Astrocyte (in vitro differentiated cells and primary cell): ENCODE data around the gene NECTIN1. TPM values are rescaled to one million over a fixed set of nuclear protein-coding genes. Genes with fewer than 3 reads are reported as not detected.

Experiments used
- DNase-seq: peaks from one replicate; pipeline ENCODE4 v3.0.0-alpha.2; 2010; ENCODE audit warnings: low read depth
- FAIRE-seq: peaks from 2 replicates; lab custom pipeline; 2011; peaks lifted over from hg19 to GRCh38; lab: Jason Lieb, UNC
- H2AFZ ChIP-seq: 2 replicates; pipeline ENCODE4 v1.6.0; 2012; ENCODE audit warnings: low read depth, low read length, inconsistent platforms
- H3K27ac ChIP-seq: 2 replicates; pipeline ENCODE4 v1.5.1; 2011; ENCODE audit warnings: low read depth, low read length, inconsistent platforms
- H3K27me3 ChIP-seq: 2 replicates; pipeline ENCODE4 v1.6.0; 2011; ENCODE audit warnings: low read length, inconsistent platforms; ENCODE audit not compliant: insufficient read depth
- H3K36me3 ChIP-seq: 2 replicates; pipeline ENCODE4 v1.5.1; 2011; ENCODE audit warnings: low read length, inconsistent platforms; ENCODE audit not compliant: insufficient read depth
- H3K4me1 ChIP-seq: 2 replicates; pipeline ENCODE4 v1.5.1; 2011; ENCODE audit warnings: low read length, inconsistent platforms; ENCODE audit not compliant: insufficient read depth
- H3K4me2 ChIP-seq: 2 replicates; pipeline ENCODE4 v1.6.0; 2012; ENCODE audit warnings: low read length, inconsistent platforms
- H3K4me3 ChIP-seq: 2 replicates; pipeline ENCODE4 v1.5.1; 2011; ENCODE audit warnings: low read depth, mild to moderate bottlenecking, low read length, inconsistent platforms; ENCODE audit not compliant: insufficient read depth
- H3K79me2 ChIP-seq: 2 replicates; pipeline ENCODE4 v1.6.0; 2012; ENCODE audit warnings: mild to moderate bottlenecking, low read length, inconsistent platforms; ENCODE audit not compliant: insufficient read depth
- H3K9ac ChIP-seq: 2 replicates; pipeline ENCODE4 v1.6.0; 2012; ENCODE audit warnings: mild to moderate bottlenecking, low read length, inconsistent platforms
- H3K9me3 ChIP-seq: 2 replicates; pipeline ENCODE4 v1.5.1; 2012; ENCODE audit warnings: low read depth, mild to moderate bottlenecking, low read length, inconsistent platforms; ENCODE audit not compliant: insufficient read depth
- H4K20me1 ChIP-seq: 2 replicates; pipeline ENCODE4 v1.6.0; 2012; ENCODE audit warnings: low read length, inconsistent platforms; ENCODE audit not compliant: insufficient read depth
- H3K27ac Mint-ChIP-seq: one replicate; pipeline ENCODE4 v1.8.0; 2021; ENCODE audit warnings: mild to moderate bottlenecking, mixed read lengths; ENCODE audit not compliant: unreplicated experiment
- H3K27me3 Mint-ChIP-seq: one replicate; pipeline ENCODE4 v1.8.0; 2021; ENCODE audit warnings: low read depth, mixed read lengths; ENCODE audit not compliant: unreplicated experiment
- H3K36me3 Mint-ChIP-seq: one replicate; pipeline ENCODE4 v1.8.0; 2021; ENCODE audit warnings: low read depth, mixed read lengths; ENCODE audit not compliant: unreplicated experiment
- H3K4me1 Mint-ChIP-seq: one replicate; pipeline ENCODE4 v1.8.0; 2021; ENCODE audit warnings: low read depth, mixed read lengths; ENCODE audit not compliant: unreplicated experiment
- H3K4me3 Mint-ChIP-seq: one replicate; pipeline ENCODE4 v1.8.0; 2021; ENCODE audit warnings: mild to moderate bottlenecking, moderate library complexity, mixed read lengths; ENCODE audit not compliant: unreplicated experiment
- H3K9me3 Mint-ChIP-seq: one replicate; pipeline ENCODE4 v1.8.0; 2021; ENCODE audit warnings: mild to moderate bottlenecking, mixed read lengths; ENCODE audit not compliant: unreplicated experiment
- EZH2 ChIP-seq: IDR thresholded peaks from 2 replicates; pipeline ENCODE4 v1.6.1; 2012; ENCODE audit warnings: mild to moderate bottlenecking, low read length, inconsistent platforms; ENCODE audit not compliant: insufficient read depth
- total RNA-seq: library from RNA; stranded (reverse); gene quantifications from 2 replicates; pipeline ENCODE4 v1.2.1, GENCODE V29; 2021
- TF ChIP-seq, protein P1 (sequence below): IDR thresholded peaks from 2 replicates; pipeline ENCODE4 v1.5.1; 2011; ENCODE audit warnings: low read depth, mild to moderate bottlenecking, inconsistent platforms, low read length, moderate library complexity; ENCODE audit not compliant: insufficient read depth

NECTIN1 gene
- total RNA-seq, 1 donor from 2014 or later = 17.7 TPM

DNA sequence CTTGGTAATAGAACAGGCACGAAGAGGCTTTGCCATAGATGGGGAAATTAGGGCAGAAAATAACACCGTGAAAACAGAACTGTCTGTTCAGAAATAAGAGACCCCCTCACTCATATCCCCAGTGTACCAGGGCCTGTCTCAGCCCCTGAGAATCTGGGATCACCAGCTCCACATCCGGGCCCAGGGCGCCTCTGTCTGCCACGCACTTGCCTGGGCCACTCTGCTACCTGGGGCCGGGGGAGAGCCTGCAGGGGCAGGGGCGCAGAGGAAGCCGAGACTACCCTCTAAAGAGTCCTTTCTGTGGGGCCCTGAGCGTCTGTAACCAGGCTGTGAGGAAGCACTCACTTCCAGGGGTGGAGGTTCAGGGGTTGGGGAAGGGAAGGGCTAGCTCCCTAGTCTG, 19.8 kb downstream of the NECTIN1 start:
- Histone ChIP-seq H3K4me2 (peak overlapping the region; percentile 77), H3K79me2 (peaks cover 9% of the 10 kb centered on the region), H4K20me1 (peaks cover 63% of the 10 kb centered on the region), H2AFZ (peak overlapping the region; percentile 45), H3K36me3 (no peaks in the 10 kb centered on the region), H3K9ac (peak overlapping the region; percentile 25), H3K27ac (no peak overlapping the region), H3K4me1 (peaks cover 12% of the 10 kb centered on the region), H3K9me3 (no peaks in the 10 kb centered on the region), H3K4me3 (no peak overlapping the region), H3K27me3 (no peaks in the 10 kb centered on the region)
- Mint-ChIP-seq H3K9me3 (peaks cover 1% of the 10 kb centered on the region), H3K27me3 (peaks cover 34% of the 10 kb centered on the region), H3K27ac (no peak overlapping the region), H3K4me1 (peaks cover 23% of the 10 kb centered on the region), H3K36me3 (no peaks in the 10 kb centered on the region), H3K4me3 (no peak overlapping the region)
- FAIRE-seq (no peak), DNase-seq (no peak)
- TF ChIP-seq EZH2 = no peak
- TF ChIP-seq, protein P1, sequence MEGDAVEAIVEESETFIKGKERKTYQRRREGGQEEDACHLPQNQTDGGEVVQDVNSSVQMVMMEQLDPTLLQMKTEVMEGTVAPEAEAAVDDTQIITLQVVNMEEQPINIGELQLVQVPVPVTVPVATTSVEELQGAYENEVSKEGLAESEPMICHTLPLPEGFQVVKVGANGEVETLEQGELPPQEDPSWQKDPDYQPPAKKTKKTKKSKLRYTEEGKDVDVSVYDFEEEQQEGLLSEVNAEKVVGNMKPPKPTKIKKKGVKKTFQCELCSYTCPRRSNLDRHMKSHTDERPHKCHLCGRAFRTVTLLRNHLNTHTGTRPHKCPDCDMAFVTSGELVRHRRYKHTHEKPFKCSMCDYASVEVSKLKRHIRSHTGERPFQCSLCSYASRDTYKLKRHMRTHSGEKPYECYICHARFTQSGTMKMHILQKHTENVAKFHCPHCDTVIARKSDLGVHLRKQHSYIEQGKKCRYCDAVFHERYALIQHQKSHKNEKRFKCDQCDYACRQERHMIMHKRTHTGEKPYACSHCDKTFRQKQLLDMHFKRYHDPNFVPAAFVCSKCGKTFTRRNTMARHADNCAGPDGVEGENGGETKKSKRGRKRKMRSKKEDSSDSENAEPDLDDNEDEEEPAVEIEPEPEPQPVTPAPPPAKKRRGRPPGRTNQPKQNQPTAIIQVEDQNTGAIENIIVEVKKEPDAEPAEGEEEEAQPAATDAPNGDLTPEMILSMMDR = no peak

DNA sequence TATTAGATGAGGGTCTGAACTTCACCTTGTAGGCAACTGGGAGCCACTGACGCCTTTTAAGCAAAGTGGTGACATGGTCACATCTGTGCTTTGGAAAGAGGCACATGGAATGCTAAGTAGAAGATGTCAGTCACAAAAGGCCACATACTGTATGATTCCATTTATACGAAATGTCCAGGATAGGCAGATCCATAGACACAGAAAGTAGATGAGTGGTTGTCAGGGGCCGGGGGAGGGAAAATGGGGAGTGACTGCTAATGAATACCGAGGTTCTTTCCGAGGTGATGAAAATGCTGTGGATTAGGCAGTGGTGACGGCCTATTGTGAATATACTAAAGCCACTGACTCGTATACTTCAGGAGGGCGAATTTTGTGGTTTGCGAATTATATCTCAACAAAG, 20.6 kb downstream of the NECTIN1 start:
- Mint-ChIP-seq H3K9me3 (peaks cover 1% of the 10 kb centered on the region), H3K4me1 (peaks cover 23% of the 10 kb centered on the region)
- H3K4me3 ChIP-seq = no peak overlapping the region

DNA sequence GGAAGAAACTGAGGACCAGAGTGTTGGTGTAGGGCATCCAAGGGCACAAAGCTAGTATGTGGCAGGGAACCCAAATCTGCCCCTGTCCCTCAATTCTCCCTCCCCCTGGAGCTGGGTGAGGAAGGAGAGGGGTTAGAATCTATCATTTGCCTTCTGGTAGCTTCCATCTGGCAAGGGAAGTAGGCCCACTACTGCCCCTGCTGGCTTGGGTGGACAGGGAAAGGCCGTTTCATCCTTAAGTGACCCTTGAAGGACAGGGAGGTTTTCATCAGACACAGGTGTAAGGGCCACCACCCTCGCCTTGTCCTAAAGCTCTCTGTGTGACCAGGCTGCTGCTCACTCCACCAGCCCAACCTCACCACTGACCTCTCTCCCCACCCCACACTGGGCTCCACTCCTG, 22.1 kb downstream of the NECTIN1 start:
- H3K27ac Mint-ChIP-seq = no peak overlapping the region
- H3K4me3 Mint-ChIP-seq = no peak overlapping the region
- Histone ChIP-seq H3K27me3 (no peaks in the 10 kb centered on the region), H3K4me1 (peaks cover 12% of the 10 kb centered on the region), H3K9ac (no peak overlapping the region), H4K20me1 (peaks cover 62% of the 10 kb centered on the region), H2AFZ (no peak overlapping the region), H3K79me2 (peaks cover 7% of the 10 kb centered on the region), H3K27ac (no peak overlapping the region), H3K9me3 (no peaks in the 10 kb centered on the region), H3K4me3 (no peak overlapping the region), H3K4me2 (no peak overlapping the region), H3K36me3 (no peaks in the 10 kb centered on the region)
- TF ChIP-seq EZH2 = no peak
- TF ChIP-seq, protein P1 = no peak
- H3K36me3 Mint-ChIP-seq = no peaks in the 10 kb centered on the region
- no peak for DNase-seq
- FAIRE-seq = no peak
- peaks cover 36% of the 10 kb centered on the region for H3K27me3 Mint-ChIP-seq
- H3K4me1 Mint-ChIP-seq = peaks cover 23% of the 10 kb centered on the region
- H3K9me3 Mint-ChIP-seq = peaks cover 1% of the 10 kb centered on the region

More for the DNA sequence above, 20.6 kb downstream of the NECTIN1 start:
- H3K9ac ChIP-seq = no peak overlapping the region
- FAIRE-seq (no peak), DNase-seq (no peak)
- peaks cover 12% of the 10 kb centered on the region for H3K4me1 ChIP-seq
- H3K79me2 ChIP-seq = peaks cover 7% of the 10 kb centered on the region
- H3K36me3 Mint-ChIP-seq = no peaks in the 10 kb centered on the region
- no peak for TF ChIP-seq EZH2
- TF ChIP-seq, protein P1 = no peak
- no peak overlapping the region for H3K27ac ChIP-seq
- H3K27ac Mint-ChIP-seq = no peak overlapping the region
- no peaks in the 10 kb centered on the region for H3K27me3 ChIP-seq
- no peak overlapping the region for H2AFZ ChIP-seq
- peaks cover 57% of the 10 kb centered on the region for H4K20me1 ChIP-seq
- no peaks in the 10 kb centered on the region for H3K36me3 ChIP-seq
- H3K4me2 ChIP-seq = no peak overlapping the region
- H3K4me3 Mint-ChIP-seq = no peak overlapping the region
- peaks cover 37% of the 10 kb centered on the region for H3K27me3 Mint-ChIP-seq
- H3K9me3 ChIP-seq = no peaks in the 10 kb centered on the region
